HCEC 1CT (cell line): ENCODE data around the gene SHROOM2.
A peak's percentile ranks its signal among the peaks of the same experiment; 100 is the strongest.
"Not testable (repeated sequence)": the region's sequence is repeated elsewhere in the genome, so short reads cannot be mapped to it uniquely, and the experiment has no call there.

ENCODE experiments used
- DNase-seq: peaks from one replicate; pipeline ENCODE4 v3.0.0-alpha.2; 2017

SHROOM2 gene

GRCh38 chrX:9785944-9786797 lies at the start of gene SHROOM2:
Gene SHROOM2, plus strand, starts transcription at chrX:9786429. Its CDS starts 117 bp downstream, at chrX:9786546.
- DNase-seq, result no peak

- no peak for DNase-seq
These were observed 48.9 kb upstream of the SHROOM2 start for GRCh38 chrX:9737363-9737762.

- DNase-seq, result no peak
These were observed 48.1 kb upstream of the SHROOM2 start for GRCh38 chrX:9738151-9738550.

GRCh38 chrX:9739130-9739529 lies 47.1 kb upstream of the SHROOM2 start:
- no peak for DNase-seq

- DNase-seq, result no peak
These were observed 40.7 kb upstream of the SHROOM2 start for GRCh38 chrX:9745417-9746115.

GRCh38 chrX:9746148-9746888 lies 39.9 kb upstream of the SHROOM2 start:
- DNase-seq, result peak; percentile 19

GRCh38 chrX:9747644-9748043 lies 38.6 kb upstream of the SHROOM2 start:
- DNase-seq, result no peak

GRCh38 chrX:9749146-9749692 lies 37.0 kb upstream of the SHROOM2 start:
- DNase-seq, result no peak

- DNase-seq, result no peak
These were observed 28.9 kb upstream of the SHROOM2 start for GRCh38 chrX:9757366-9757765.

GRCh38 chrX:9758021-9758638 lies 28.1 kb upstream of the SHROOM2 start:
- DNase-seq, result no peak

GRCh38 chrX:9759337-9759736 lies 26.9 kb upstream of the SHROOM2 start:
- DNase-seq, result no peak

GRCh38 chrX:9765072-9765736 lies 21.0 kb upstream of the SHROOM2 start:
- no peak for DNase-seq

- DNase-seq, result no peak
These were observed 20.5 kb upstream of the SHROOM2 start, which contains the start of gene GPR143 for GRCh38 chrX:9765737-9766097. Gene GPR143, minus strand, starts transcription at chrX:9765847. Its CDS starts 30 bp downstream, at chrX:9765817.

- no peak for DNase-seq
These were observed 18.9 kb upstream of the SHROOM2 start for GRCh38 chrX:9767375-9767774.

GRCh38 chrX:9768321-9768839 lies 17.8 kb upstream of the SHROOM2 start:
- DNase-seq, result not testable (repeated sequence)

- no peak for DNase-seq
These were observed 15.9 kb upstream of the SHROOM2 start for GRCh38 chrX:9770319-9770718.

GRCh38 chrX:9772943-9773342 lies 13.3 kb upstream of the SHROOM2 start:
- DNase-seq, result no peak

- DNase-seq, result no peak
These were observed 10.3 kb upstream of the SHROOM2 start for GRCh38 chrX:9775930-9776329.

- no peak for DNase-seq
These were observed 4.3 kb upstream of the SHROOM2 start for GRCh38 chrX:9781941-9782340.

- DNase-seq, result no peak
These were observed 1.9 kb upstream of the SHROOM2 start for GRCh38 chrX:9784332-9784731.

GRCh38 chrX:9785254-9785943 lies 830 bp upstream of the SHROOM2 start:
- no peak for DNase-seq
